ENCODE results near the gene RPL10. TPM values are rescaled to one million over a fixed set of nuclear protein-coding genes. Genes with fewer than 3 reads are reported as not detected.

Gene RPL10
- total RNA-seq, 1 experiment from 2014 or later, result 2,110 TPM

- H2BK12ac ChIP-seq (ENCODE audit: insufficient read length, low read depth, low read length), result no peak within 1 kb of the TSS
- peaks cover 15% of the 10 kb centered on the region for H3K9me3 ChIP-seq (ENCODE audit: control insufficient read depth, low read depth, low read length)
- H3K56ac ChIP-seq (ENCODE audit: insufficient read length, low read depth, low read length), result no peak within 1 kb of the TSS
- H2AK5ac ChIP-seq (ENCODE audit: insufficient read length, low read length), result no peak within 1 kb of the TSS
- no peak within 1 kb of the TSS for H3K18ac ChIP-seq (ENCODE audit: insufficient read length, low read depth, low read length)
- no peaks in the 10 kb centered on the region for H3K27me3 ChIP-seq (ENCODE audit: insufficient read depth, low read length)
- peak within 1 kb of the TSS; percentile 20 for H3K4me2 ChIP-seq (ENCODE audit: insufficient read depth, insufficient read length, low read length)
- no peak within 1 kb of the TSS for H3K23ac ChIP-seq (ENCODE audit: insufficient read length, low read depth, low read length)
- H3K9me3 Mint-ChIP-seq, result peaks cover 53 to 64% of the 10 kb centered on the region in 2 experiments
- no peaks in the 10 kb centered on the region for H4K20me1 ChIP-seq (ENCODE audit: control insufficient read depth, insufficient read depth, insufficient read length)
- no peak within 1 kb of the TSS for H3K4ac ChIP-seq (ENCODE audit: low read depth, low read length)
- no CpG with 5 or more reads among the region's 26 CpGs for WGBS (ENCODE audit: extremely low coverage, insufficient read length, low lambda C conversion rate)
- H4K91ac ChIP-seq (ENCODE audit: insufficient read length, low read depth, low read length), result no peak within 1 kb of the TSS
- H4K8ac ChIP-seq (replicated peaks; ENCODE audit: insufficient read length, low read depth, low read length), result no peak within 1 kb of the TSS
- peaks cover 10 to 15% of the 10 kb centered on the region in 2 experiments for H3K4me1 Mint-ChIP-seq
- no peak within 1 kb of the TSS for H2BK20ac ChIP-seq (ENCODE audit: low read depth, low read length, poor library complexity, severe bottlenecking)
- no peak within 1 kb of the TSS for H4K5ac ChIP-seq (ENCODE audit: insufficient read length, low read depth, low read length)
- H3K79me1 ChIP-seq (ENCODE audit: insufficient read depth, low read depth, low read length, poor library complexity, severe bottlenecking), result no peaks in the 10 kb centered on the region
- TF ChIP-seq CTCF (conservative IDR thresholded peaks at IDR 0.05), result no peak
- peak within 1 kb of the TSS; percentile 47 to 68 for H3K4me3 Mint-ChIP-seq
- peaks cover 12 to 25% (median 16%) of the 10 kb centered on the region in 3 experiments for H3K36me3 Mint-ChIP-seq (ENCODE audit: insufficient read depth in 1 of 3, low read depth in 3 of 3)
- no peak within 1 kb of the TSS for H3K27ac ChIP-seq (ENCODE audit: insufficient read length, low read depth, low read length)
- H3K23me2 ChIP-seq (ENCODE audit: insufficient read length, low read depth, low read length, poor library complexity, severe bottlenecking), result peaks cover 4% of the 10 kb centered on the region
- H3T11ph ChIP-seq (ENCODE audit: low read length), result no peak within 1 kb of the TSS
- H2BK15ac ChIP-seq (ENCODE audit: low read depth, low read length), result no peak within 1 kb of the TSS
- no peak within 1 kb of the TSS; the same call in 1 of the 2 replicates for H3K14ac ChIP-seq (ENCODE audit: insufficient read depth, low read length)
- H3K79me2 ChIP-seq (ENCODE audit: insufficient read depth, low read length), result no peaks in the 10 kb centered on the region
- DNase-seq, result peak; percentile 97
- H3K9ac ChIP-seq (ENCODE audit: extremely low read depth, insufficient read length, low read length), result no peak within 1 kb of the TSS
- peak within 1 kb of the TSS in 2 of 3 experiments; percentile 57 to 69; a peak in 5 of 7 replicates for H3K27ac Mint-ChIP-seq
- H3K27me3 Mint-ChIP-seq (ENCODE audit: low read depth), result no peaks in the 10 kb centered on the region
- no peak within 1 kb of the TSS for H2AFZ ChIP-seq (ENCODE audit: low read length)
- no peak within 1 kb of the TSS for H2BK5ac ChIP-seq (ENCODE audit: insufficient read length, low read length)
- H2BK120ac ChIP-seq (ENCODE audit: low read depth, low read length, poor library complexity, severe bottlenecking), result no peak within 1 kb of the TSS
- no peaks in the 10 kb centered on the region for H3K4me1 ChIP-seq (ENCODE audit: insufficient read depth, low read length)
These were observed 11.2 kb downstream of the RPL10 start, which contains the start of gene DNASE1L1 for GRCh38 chrX:154409222-154409871. DNASE1L1 (minus strand) TSS chrX:154409254; CDS start chrX:154405568, 3,686 bp downstream.
